Upper lobe of left lung (tissue), 4 donors: ENCODE measurements around the gene OLFM1.

ENCODE experiments used
- EP300 ChIP-seq, 4 donors: sonication (generic); formaldehyde crosslinking; IDR thresholded peaks; one replicate each; pipeline ENCODE4 v1.5.1; 2017; ENCODE audit warnings: antibody characterized with exemption in 4 of 4, control low read depth in 2 of 4
- POLR2A ChIP-seq, 4 donors: fragments of 450-650 bp; IDR thresholded peaks; one replicate each; pipeline ENCODE4 v1.5.1; 2016 to 2017; ENCODE audit warnings: antibody characterized with exemption in 4 of 4, mild to moderate bottlenecking in 2 of 4
- TF ChIP-seq, protein P1 (sequence below), 6 experiments: fragments of 450-650 bp in 4 of 6; fragments of 200-600 bp in 2 of 6; sonication (generic) in 2 of 6; IDR thresholded peaks; one replicate each; pipeline ENCODE4 v1.5.1; 2016 to 2019; ENCODE audit warnings: antibody characterized with exemption in 6 of 6

DNA sequence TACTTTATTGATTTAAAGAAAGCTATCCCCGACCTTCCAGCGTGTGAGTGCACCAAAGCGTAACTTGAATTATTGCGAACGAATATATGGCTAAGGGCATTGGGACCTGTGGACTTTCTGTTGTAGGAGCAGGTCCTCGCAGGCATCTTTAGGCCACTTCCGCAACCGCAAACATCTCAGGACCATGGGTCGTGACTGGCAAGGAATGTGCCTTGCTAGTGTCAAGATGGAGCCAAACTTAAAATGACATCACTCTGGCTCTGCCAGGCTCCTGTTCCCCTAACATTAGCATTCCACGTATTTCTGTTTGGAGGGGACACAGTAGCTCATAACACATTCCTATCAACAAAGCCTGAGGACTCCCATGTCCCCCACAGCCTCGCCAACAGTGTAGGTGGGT, 44.1 kb upstream of the OLFM1 start:
- TF ChIP-seq, protein P1, sequence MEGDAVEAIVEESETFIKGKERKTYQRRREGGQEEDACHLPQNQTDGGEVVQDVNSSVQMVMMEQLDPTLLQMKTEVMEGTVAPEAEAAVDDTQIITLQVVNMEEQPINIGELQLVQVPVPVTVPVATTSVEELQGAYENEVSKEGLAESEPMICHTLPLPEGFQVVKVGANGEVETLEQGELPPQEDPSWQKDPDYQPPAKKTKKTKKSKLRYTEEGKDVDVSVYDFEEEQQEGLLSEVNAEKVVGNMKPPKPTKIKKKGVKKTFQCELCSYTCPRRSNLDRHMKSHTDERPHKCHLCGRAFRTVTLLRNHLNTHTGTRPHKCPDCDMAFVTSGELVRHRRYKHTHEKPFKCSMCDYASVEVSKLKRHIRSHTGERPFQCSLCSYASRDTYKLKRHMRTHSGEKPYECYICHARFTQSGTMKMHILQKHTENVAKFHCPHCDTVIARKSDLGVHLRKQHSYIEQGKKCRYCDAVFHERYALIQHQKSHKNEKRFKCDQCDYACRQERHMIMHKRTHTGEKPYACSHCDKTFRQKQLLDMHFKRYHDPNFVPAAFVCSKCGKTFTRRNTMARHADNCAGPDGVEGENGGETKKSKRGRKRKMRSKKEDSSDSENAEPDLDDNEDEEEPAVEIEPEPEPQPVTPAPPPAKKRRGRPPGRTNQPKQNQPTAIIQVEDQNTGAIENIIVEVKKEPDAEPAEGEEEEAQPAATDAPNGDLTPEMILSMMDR (IDR thresholded peaks at IDR 0.05) = no peak
- TF ChIP-seq POLR2A (IDR thresholded peaks at IDR 0.05) (no peak), EP300 (IDR thresholded peaks at IDR 0.05) (no peak)
